ENCODE data around the gene ATP2B2. TPM values are rescaled to one million over a fixed set of nuclear protein-coding genes. Genes with fewer than 3 reads are reported as not detected.

ATP2B2 gene
- polyA plus RNA-seq, 2 of the 4 experiments (the other 2 are of a cell fraction) = 0.03 to 0.04 TPM

GRCh38 chr3:10454907-10455544 is 50.4 kb downstream of the ATP2B2 start (continued):
- no peak for TF ChIP-seq HOXA7 (CRISPR knock-in tag; IDR thresholded peaks at IDR 0.05)
- TF ChIP-seq ZSCAN20 (CRISPR knock-in tag; IDR thresholded peaks at IDR 0.05) = no peak
- TF ChIP-seq HEYL (CRISPR knock-in tag; IDR thresholded peaks at IDR 0.05) = no peak
- TF ChIP-seq ELK1 (IDR thresholded peaks at IDR 0.05; ENCODE audit: low read depth, low read length) = no peak
- TF ChIP-seq MAFK (IDR thresholded peaks at IDR 0.05; ENCODE audit: partially characterized antibody) = no peak

GRCh38 chr3:10453431-10454163 is 51.8 kb downstream of the ATP2B2 start:
- Histone ChIP-seq H3K4me2 (no peak overlapping the region), H3K27ac (no peak overlapping the region), H3K4me3 (no peak overlapping the region), H3K9me3 (no peaks in the 10 kb centered on the region), H3K4me1 (no peaks in the 10 kb centered on the region)
- FAIRE-seq (no peak), DNase-seq (ENCODE audit: low read depth in 1 of 2, low spot score in 1 of 2) (no peak), ATAC-seq (no peak)
- CTCF ChIA-PET = interaction anchor here (1.1 kb wide), 1 partner anchor 29 kb away, joined by 4 read pairs; no protein-coding TSS in a partner anchor
- TF ChIP-seq MAX (IDR thresholded peaks at IDR 0.05) (no peak), EP300 (IDR thresholded peaks at IDR 0.05) (no peak), RNF2 (IDR thresholded peaks at IDR 0.05; ENCODE audit: borderline replicate concordance, low read depth) (no peak), PHF8 (IDR thresholded peaks at IDR 0.05; ENCODE audit: borderline replicate concordance, low read depth) (no peak), FOSB (CRISPR knock-in tag; IDR thresholded peaks at IDR 0.05) (no peak), FOXS1 (CRISPR knock-in tag; IDR thresholded peaks at IDR 0.05) (no peak), KDM5A (IDR thresholded peaks at IDR 0.05) (no peak), SMC3 (IDR thresholded peaks at IDR 0.05) (no peak), RFX5 (IDR thresholded peaks at IDR 0.05) (no peak), SREBF2 (IDR thresholded peaks at IDR 0.05) (no peak), CBX8 (IDR thresholded peaks at IDR 0.05) (no peak), HOXB5 (CRISPR knock-in tag; IDR thresholded peaks at IDR 0.05) (no peak), ELK1 (IDR thresholded peaks at IDR 0.05; ENCODE audit: low read depth, low read length) (no peak), NR3C1 (IDR thresholded peaks at IDR 0.05) (no peak)
- POLR2A ChIA-PET = no interaction called here
- WGBS (ENCODE audit: missing lambda C conversion rate) = 14% methylated on average over 6 of the region's 7 CpGs

GRCh38 chr3:10450494-10451440 is 54.6 kb downstream of the ATP2B2 start:
- WGBS (ENCODE audit: missing lambda C conversion rate) = 52% methylated on average over 13 of the region's 22 CpGs
- ATAC-seq = no peak
- DNase-seq (ENCODE audit: low read depth in 1 of 2, low spot score in 1 of 2) = no peak
- peak; percentile 71 for TF ChIP-seq REST (IDR thresholded peaks at IDR 0.05)
- TF ChIP-seq MAX (IDR thresholded peaks at IDR 0.05) = no peak
- ChIA-PET POLR2A (no interaction called here), CTCF (no interaction called here)
- FAIRE-seq = no peak
- Histone ChIP-seq H3K27ac (no peak overlapping the region), H3K9me3 (no peaks in the 10 kb centered on the region), H3K4me3 (no peak overlapping the region), H3K4me2 (no peak overlapping the region), H3K4me1 (no peaks in the 10 kb centered on the region)
